OCI-LY7 (cell line): ENCODE data around the gene DAND5. TPM values are rescaled to one million over a fixed set of nuclear protein-coding genes. Genes with fewer than 3 reads are reported as not detected.

Experiments
- BruUV-seq: library from RNA; stranded (reverse); fragments of 400-500 nt; replicated peaks from 2 replicates; lab custom pipeline; 2021; lab: Mats Ljungman, UMichigan
- CTCF ChIA-PET: fragments of 300-600 bp; sonication (Branson Sonifier 250); formaldehyde crosslinking; loops from one replicate; lab custom pipeline; 2022; ENCODE audit warnings: antibody characterized with exemption; ENCODE audit not compliant: unreplicated experiment; lab: Charles Lee
- POLR2A ChIA-PET: fragments of 300-600 bp; sonication (Branson Sonifier 250); formaldehyde crosslinking; loops from one replicate; lab custom pipeline; 2022; ENCODE audit warnings: antibody characterized with exemption; lab: Charles Lee
- DNase-seq: peaks from one replicate; pipeline ENCODE4 v3.0.0-alpha.2; 2015; ENCODE audit warnings: low spot score
- H2AFZ ChIP-seq: fragments of 200-600 bp; sonication (generic), shearing (Covaris generic); 2 replicates; pipeline ENCODE4 v1.6.1; 2014; ENCODE audit warnings: mild to moderate bottlenecking, antibody characterized with exemption, low read length, moderate library complexity
- H3K27ac ChIP-seq: fragments of 200-600 bp; sonication (generic); 2 replicates; pipeline ENCODE4 v1.5.1; 2014; ENCODE audit warnings: mixed run types, low read depth, mild to moderate bottlenecking, moderate library complexity, low read length, inconsistent platforms; ENCODE audit not compliant: poor library complexity, severe bottlenecking
- H3K36me3 ChIP-seq: fragments of 200-600 bp; sonication (generic); 2 replicates; pipeline ENCODE4 v1.6.1; 2014; ENCODE audit warnings: mild to moderate bottlenecking, antibody characterized with exemption, low read length, moderate library complexity, mixed read lengths; ENCODE audit not compliant: insufficient read depth
- H3K4me1 ChIP-seq: fragments of 200-600 bp; sonication (generic); 2 replicates; pipeline ENCODE4 v1.5.1; 2014; ENCODE audit warnings: mild to moderate bottlenecking, low read length; ENCODE audit not compliant: insufficient read depth, poor library complexity, severe bottlenecking
- H3K4me2 ChIP-seq: fragments of 200-600 bp; sonication (generic); 2 replicates; pipeline ENCODE4 v1.6.1; 2014; ENCODE audit warnings: mild to moderate bottlenecking, low read length
- H3K4me3 ChIP-seq: fragments of 200-600 bp; sonication (generic); 2 replicates; pipeline ENCODE4 v1.5.1; 2014; ENCODE audit warnings: mild to moderate bottlenecking, low read depth, low read length; ENCODE audit not compliant: poor library complexity, severe bottlenecking
- H3K79me2 ChIP-seq: fragments of 200-600 bp; sonication (generic); 2 replicates; pipeline ENCODE4 v1.6.1; 2016; ENCODE audit warnings: low read depth, mild to moderate bottlenecking, low read length, moderate library complexity, mixed read lengths; ENCODE audit not compliant: insufficient read depth
- H3K9me2 ChIP-seq: fragments of 200-600 bp; sonication (generic); 2 replicates; pipeline ENCODE4 v1.6.1; 2016; ENCODE audit warnings: mild to moderate bottlenecking, low read length, mixed read lengths; ENCODE audit not compliant: insufficient read depth
- H3K9me3 ChIP-seq: fragments of 200-600 bp; sonication (generic); 2 replicates; pipeline ENCODE4 v1.6.1; 2014; ENCODE audit warnings: mild to moderate bottlenecking, mixed run types, low read length, mixed read lengths
- H4K20me1 ChIP-seq: fragments of 200-600 bp; sonication (generic); 2 replicates; pipeline ENCODE4 v1.6.1; 2014; ENCODE audit warnings: mild to moderate bottlenecking, antibody characterized with exemption, low read length, moderate library complexity, mixed read lengths; ENCODE audit not compliant: insufficient read depth
- EZH2phosphoT487 ChIP-seq: fragments of 200-600 bp; sonication (generic); IDR thresholded peaks from 2 replicates; pipeline ENCODE4 v1.6.1; 2018; ENCODE audit warnings: low read depth, borderline replicate concordance, mild to moderate bottlenecking, mixed run types, antibody characterized with exemption, low read length, moderate library complexity, mixed read lengths
- intact Hi-C: fragments of 100-400 bp; cut with micrococcal nuclease; formaldehyde crosslinking; loops from one replicate; pipeline ENCODE4 v1.10.0; 2022; ENCODE audit not compliant: unreplicated experiment
- total RNA-seq, 2 experiments: library from RNA; depleted of rRNA in 1 of 2; stranded (reverse); fragments of >200 nt in 1 of 2; shearing (Covaris generic) in 1 of 2; gene quantifications; 2 replicates each; pipeline ENCODE4 v1.2.3, GENCODE V29; 2014 to 2022
- TF ChIP-seq, protein P1 (sequence below): fragments of 200-600 bp; sonication (generic); conservative IDR thresholded peaks from 2 replicates; pipeline ENCODE4 v1.5.1; 2014; ENCODE audit warnings: mild to moderate bottlenecking, antibody characterized with exemption, low read length, moderate library complexity, mixed read lengths

Gene DAND5
- total RNA-seq, 2 experiments from 2014 or later = 0.06 to 0.84 TPM

DNA sequence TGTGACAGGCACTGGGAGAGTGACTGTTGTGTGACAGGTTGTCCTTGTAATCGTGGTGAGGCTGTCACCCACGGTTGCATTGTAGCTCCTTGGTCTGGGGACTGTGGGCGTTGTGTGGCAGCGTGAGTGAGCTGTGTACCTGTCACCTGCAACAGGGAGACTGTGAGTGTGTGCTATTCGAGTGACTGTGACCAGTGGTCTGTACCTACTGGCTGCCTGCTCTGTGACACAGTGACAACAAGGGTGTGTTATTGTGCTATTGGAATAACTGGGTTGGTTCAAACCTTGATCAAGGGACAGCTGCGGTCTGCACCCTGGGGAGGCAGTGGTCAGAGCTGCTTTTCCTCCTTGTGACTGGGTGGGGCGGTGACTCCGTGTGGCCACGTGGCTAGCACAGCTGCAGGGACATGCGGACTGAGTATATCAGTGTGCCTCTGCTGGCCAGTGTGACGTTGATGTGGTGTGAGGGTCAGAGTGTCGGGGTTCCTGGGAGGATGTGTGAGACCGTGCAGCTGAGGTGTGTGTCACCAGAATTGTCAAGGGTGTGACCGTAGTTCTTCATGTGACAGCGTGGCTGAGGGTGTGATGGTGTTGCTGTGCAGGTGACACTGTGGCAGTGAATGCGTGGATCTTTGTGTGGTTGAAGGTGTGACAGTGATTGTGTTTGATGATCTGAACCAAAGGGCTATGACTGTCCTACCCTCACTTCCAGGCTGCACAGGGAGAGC, 15.8 kb downstream of the DAND5 start:
- ChIA-PET CTCF (interaction anchor here (0.8 kb wide), 1 partner anchor 76 kb away, joined by 3 read pairs; no protein-coding TSS in a partner anchor), POLR2A (interaction anchor here (0.8 kb wide), 1 partner anchor 343 kb away, joined by 3 read pairs; no protein-coding TSS in a partner anchor)
- Histone ChIP-seq H3K4me1 (no peaks in the 10 kb centered on the region), H3K4me3 (no peak overlapping the region), H3K9me3 (no peaks in the 10 kb centered on the region), H2AFZ (no peak overlapping the region), H3K79me2 (no peaks in the 10 kb centered on the region), H3K27ac (no peak overlapping the region), H3K9me2 (no peaks in the 10 kb centered on the region), H3K36me3 (no peaks in the 10 kb centered on the region), H3K4me2 (no peak overlapping the region), H4K20me1 (no peaks in the 10 kb centered on the region)
- BruUV-seq = no TSS peak
- no peak for DNase-seq
- TF ChIP-seq, protein P1, sequence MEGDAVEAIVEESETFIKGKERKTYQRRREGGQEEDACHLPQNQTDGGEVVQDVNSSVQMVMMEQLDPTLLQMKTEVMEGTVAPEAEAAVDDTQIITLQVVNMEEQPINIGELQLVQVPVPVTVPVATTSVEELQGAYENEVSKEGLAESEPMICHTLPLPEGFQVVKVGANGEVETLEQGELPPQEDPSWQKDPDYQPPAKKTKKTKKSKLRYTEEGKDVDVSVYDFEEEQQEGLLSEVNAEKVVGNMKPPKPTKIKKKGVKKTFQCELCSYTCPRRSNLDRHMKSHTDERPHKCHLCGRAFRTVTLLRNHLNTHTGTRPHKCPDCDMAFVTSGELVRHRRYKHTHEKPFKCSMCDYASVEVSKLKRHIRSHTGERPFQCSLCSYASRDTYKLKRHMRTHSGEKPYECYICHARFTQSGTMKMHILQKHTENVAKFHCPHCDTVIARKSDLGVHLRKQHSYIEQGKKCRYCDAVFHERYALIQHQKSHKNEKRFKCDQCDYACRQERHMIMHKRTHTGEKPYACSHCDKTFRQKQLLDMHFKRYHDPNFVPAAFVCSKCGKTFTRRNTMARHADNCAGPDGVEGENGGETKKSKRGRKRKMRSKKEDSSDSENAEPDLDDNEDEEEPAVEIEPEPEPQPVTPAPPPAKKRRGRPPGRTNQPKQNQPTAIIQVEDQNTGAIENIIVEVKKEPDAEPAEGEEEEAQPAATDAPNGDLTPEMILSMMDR = no peak
- TF ChIP-seq EZH2phosphoT487 = no peak
- intact Hi-C loops = no loop called here

DNA sequence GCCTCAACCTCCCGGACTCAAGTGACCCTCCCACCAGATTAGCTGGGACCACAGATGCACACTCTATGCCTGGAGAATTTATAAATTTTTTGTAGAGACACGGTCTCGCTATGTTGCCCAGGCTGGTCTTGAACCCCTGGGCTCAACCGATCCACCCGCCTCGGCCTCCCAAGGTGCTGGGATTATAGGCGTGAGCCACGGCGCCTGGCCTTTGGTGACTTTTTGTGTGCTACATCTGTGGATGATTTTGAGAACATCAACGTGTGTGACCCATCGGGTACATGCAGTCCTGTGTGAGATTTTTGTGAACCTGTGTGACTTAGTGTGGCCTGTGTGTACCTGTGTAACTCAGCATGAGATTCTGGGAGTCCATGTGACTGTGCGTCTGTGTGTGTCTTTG, 17.4 kb downstream of the DAND5 start:
- Histone ChIP-seq H3K9me3 (no peaks in the 10 kb centered on the region), H3K9me2 (no peaks in the 10 kb centered on the region), H3K36me3 (no peaks in the 10 kb centered on the region), H3K79me2 (no peaks in the 10 kb centered on the region), H2AFZ (no peak overlapping the region), H3K27ac (no peak overlapping the region), H3K4me1 (no peaks in the 10 kb centered on the region), H3K4me3 (no peak overlapping the region), H4K20me1 (no peaks in the 10 kb centered on the region), H3K4me2 (no peak overlapping the region)
- intact Hi-C loops = no loop called here
- POLR2A ChIA-PET = no interaction called here
- TF ChIP-seq, protein P1 = no peak
- TF ChIP-seq EZH2phosphoT487 = no peak
- no TSS peak for BruUV-seq
- no peak for DNase-seq
- CTCF ChIA-PET = no interaction called here

DNA sequence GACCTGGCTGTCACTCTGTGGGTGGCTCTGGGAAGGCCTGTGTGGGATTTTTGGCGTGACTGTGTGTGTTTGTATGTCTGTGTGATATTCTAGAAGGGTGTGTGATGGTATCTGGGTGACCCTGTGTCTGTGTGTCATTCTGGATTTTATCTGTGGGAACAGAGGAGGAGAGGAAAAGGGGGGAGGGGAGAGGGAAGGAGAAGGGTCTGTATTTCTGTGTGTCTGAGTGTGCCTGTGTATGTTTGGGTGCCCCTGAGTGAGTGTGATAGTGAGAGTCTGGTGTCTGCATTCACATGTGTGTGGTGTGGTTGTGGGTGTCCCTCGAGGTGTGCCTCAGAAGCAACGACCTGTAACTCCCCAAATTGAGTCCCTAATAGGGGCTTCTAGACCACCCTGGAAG, 17.8 kb downstream of the DAND5 start:
- Histone ChIP-seq H3K4me3 (no peak overlapping the region), H3K27ac (no peak overlapping the region), H3K9me3 (no peaks in the 10 kb centered on the region), H3K9me2 (no peaks in the 10 kb centered on the region), H3K36me3 (no peaks in the 10 kb centered on the region), H4K20me1 (no peaks in the 10 kb centered on the region), H3K4me2 (no peak overlapping the region), H2AFZ (no peak overlapping the region), H3K79me2 (no peaks in the 10 kb centered on the region), H3K4me1 (no peaks in the 10 kb centered on the region)
- TF ChIP-seq EZH2phosphoT487 = no peak
- TF ChIP-seq, protein P1 = no peak
- intact Hi-C loops = no loop called here
- DNase-seq = no peak
- no TSS peak for BruUV-seq
- ChIA-PET CTCF (no interaction called here), POLR2A (no interaction called here)
